Measurements from ENCODE around the gene GBP6.
"Not testable (repeated sequence)": the region's sequence is repeated elsewhere in the genome, so short reads cannot be mapped to it uniquely, and the experiment has no call there.

DNA sequence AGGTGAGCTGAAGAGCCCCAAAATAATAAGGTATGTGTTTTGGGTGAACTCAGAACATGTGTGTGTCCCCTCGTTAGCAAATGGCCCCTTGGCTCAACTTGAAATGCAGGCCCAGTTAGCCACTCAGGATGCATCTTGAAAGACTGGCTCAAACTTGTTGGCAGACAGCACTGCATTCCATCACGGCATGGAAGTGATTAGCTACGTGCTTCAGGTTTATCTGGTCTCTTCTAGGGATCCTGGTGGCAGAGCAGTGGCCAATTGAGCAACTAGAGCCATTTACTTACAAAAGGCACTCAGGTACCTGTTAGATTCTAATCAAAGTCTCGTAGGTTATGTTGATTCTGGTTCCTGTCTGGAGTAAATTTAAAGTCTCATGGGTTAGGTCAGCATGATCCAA, 65.8 kb downstream of the GBP6 start:
- TF ChIP-seq, protein P1, sequence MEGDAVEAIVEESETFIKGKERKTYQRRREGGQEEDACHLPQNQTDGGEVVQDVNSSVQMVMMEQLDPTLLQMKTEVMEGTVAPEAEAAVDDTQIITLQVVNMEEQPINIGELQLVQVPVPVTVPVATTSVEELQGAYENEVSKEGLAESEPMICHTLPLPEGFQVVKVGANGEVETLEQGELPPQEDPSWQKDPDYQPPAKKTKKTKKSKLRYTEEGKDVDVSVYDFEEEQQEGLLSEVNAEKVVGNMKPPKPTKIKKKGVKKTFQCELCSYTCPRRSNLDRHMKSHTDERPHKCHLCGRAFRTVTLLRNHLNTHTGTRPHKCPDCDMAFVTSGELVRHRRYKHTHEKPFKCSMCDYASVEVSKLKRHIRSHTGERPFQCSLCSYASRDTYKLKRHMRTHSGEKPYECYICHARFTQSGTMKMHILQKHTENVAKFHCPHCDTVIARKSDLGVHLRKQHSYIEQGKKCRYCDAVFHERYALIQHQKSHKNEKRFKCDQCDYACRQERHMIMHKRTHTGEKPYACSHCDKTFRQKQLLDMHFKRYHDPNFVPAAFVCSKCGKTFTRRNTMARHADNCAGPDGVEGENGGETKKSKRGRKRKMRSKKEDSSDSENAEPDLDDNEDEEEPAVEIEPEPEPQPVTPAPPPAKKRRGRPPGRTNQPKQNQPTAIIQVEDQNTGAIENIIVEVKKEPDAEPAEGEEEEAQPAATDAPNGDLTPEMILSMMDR (IDR thresholded peaks at IDR 0.05), result not testable (repeated sequence)
- not testable (repeated sequence) for TF ChIP-seq POLR2A, POLR2AphosphoS5, EP300 (IDR thresholded peaks at IDR 0.05)

All from upper lobe of left lung (tissue), 4 donors.